Right lobe of liver (tissue), 4 donors: ENCODE measurements around the gene MYO1F.

Experiments
- CTCF ChIP-seq, 4 donors: fragments of 200-600 bp in 3 of 4; fragments of 450-650 bp in 1 of 4; IDR thresholded peaks; one replicate each; pipeline versions ENCODE4 v1.5.1 to v1.8.0; 2016 to 2022; ENCODE audit warnings: antibody characterized with exemption in 4 of 4, mild to moderate bottlenecking in 2 of 4
- POLR2A ChIP-seq: fragments of 450-650 bp; IDR thresholded peaks from one replicate; pipeline ENCODE4 v1.6.1; 2017; ENCODE audit warnings: antibody characterized with exemption, mild to moderate bottlenecking
- donor health status: DM: no; HTN: no; CAD: no.
- donor health status: DM: no; HTN: no; CAD: no.
- donor health status: DM: no; HTN: yes; CAD: no.

- peak; percentile 97 to 100 (median 99) for TF ChIP-seq CTCF (IDR thresholded peaks at IDR 0.05)
- no peak for TF ChIP-seq POLR2A
Observed at GRCh38 chr19:8580710-8581281, 3.6 kb upstream of the MYO1F start.
